Neuronal stem cell (in vitro differentiated cells): Measurements from ENCODE around the gene STH.
A peak's percentile ranks its signal among the peaks of the same experiment; 100 is the strongest.

Source experiments
- DNase-seq: peaks from one replicate; pipeline ENCODE4 v3.0.0-alpha.2; 2013; ENCODE audit warnings: low spot score
- H2AFZ ChIP-seq: one replicate; pipeline ENCODE4 v1.6.1; 2013; ENCODE audit warnings: mild to moderate bottlenecking, low read length, inconsistent platforms
- H2AK5ac ChIP-seq: 2 replicates; pipeline ENCODE4 v1.6.1; 2013; ENCODE audit warnings: low read depth, mild to moderate bottlenecking, inconsistent platforms, low read length, moderate library complexity, mixed read lengths
- H2BK120ac ChIP-seq: 2 replicates; pipeline ENCODE4 v1.6.1; 2013; ENCODE audit warnings: low read depth, mild to moderate bottlenecking, inconsistent platforms, low read length, moderate library complexity, mixed read lengths
- H2BK12ac ChIP-seq: one replicate; pipeline ENCODE4 v1.6.1; 2013; ENCODE audit warnings: low read length, inconsistent platforms
- H2BK15ac ChIP-seq: 2 replicates; pipeline ENCODE4 v1.6.1; 2013; ENCODE audit warnings: mild to moderate bottlenecking, low read length, inconsistent platforms, mixed read lengths
- H2BK5ac ChIP-seq: one replicate; pipeline ENCODE4 v1.6.1; 2013; ENCODE audit warnings: inconsistent platforms, mild to moderate bottlenecking, low read length, moderate library complexity
- H3K14ac ChIP-seq: one replicate; pipeline ENCODE4 v1.6.1; 2013; ENCODE audit warnings: low read length, inconsistent platforms
- H3K18ac ChIP-seq: 2 replicates; pipeline ENCODE4 v1.6.1; 2013; ENCODE audit warnings: low read length, inconsistent platforms
- H3K23ac ChIP-seq: 2 replicates; pipeline ENCODE4 v1.6.1; 2013; ENCODE audit warnings: low read depth, mild to moderate bottlenecking, mixed read lengths, low read length, inconsistent platforms; ENCODE audit not compliant: poor library complexity
- H3K27ac ChIP-seq: replicated peaks from 3 replicates; pipeline ENCODE4 v1.5.1; 2013; ENCODE audit warnings: low read length, inconsistent platforms
- H3K27me3 ChIP-seq, 3 experiments: 2 replicates each; pipeline ENCODE4 v1.6.1; 2013; ENCODE audit warnings: low read length in 3 of 3, mild to moderate bottlenecking in 2 of 3, inconsistent platforms in 1 of 3, low read depth in 1 of 3, mixed read lengths in 1 of 3, moderate library complexity in 1 of 3; ENCODE audit not compliant: control insufficient read depth in 3 of 3, insufficient read depth in 3 of 3
- H3K36me3 ChIP-seq, 2 donors: replicated peaks in 1 of 2; 2 replicates each; pipeline ENCODE4 v1.6.1; 2013; ENCODE audit warnings: low read length in 2 of 2; ENCODE audit not compliant: control insufficient read depth in 2 of 2, insufficient read depth in 2 of 2
- H3K4ac ChIP-seq: 2 replicates; pipeline ENCODE4 v1.6.1; 2013; ENCODE audit warnings: inconsistent platforms, mild to moderate bottlenecking, low read length, moderate library complexity
- H3K4me1 ChIP-seq, 2 donors: 1 replicate in 1 of 2; 2 replicates in 1 of 2; pipeline ENCODE4 v1.6.1; 2013; ENCODE audit warnings: low read length in 2 of 2, low read depth in 1 of 2; ENCODE audit not compliant: control insufficient read depth in 2 of 2, insufficient read depth in 1 of 2
- H3K4me2 ChIP-seq: one replicate; pipeline ENCODE4 v1.6.1; 2013; ENCODE audit warnings: mild to moderate bottlenecking, low read length, inconsistent platforms; ENCODE audit not compliant: insufficient read depth, poor library complexity, severe bottlenecking
- H3K4me3 ChIP-seq, 2 donors: 2 replicates each; pipeline ENCODE4 v1.5.1; 2013; ENCODE audit warnings: low read length in 2 of 2, mild to moderate bottlenecking in 2 of 2, inconsistent platforms in 1 of 2, moderate library complexity in 1 of 2
- H3K79me1 ChIP-seq: one replicate; pipeline ENCODE4 v1.6.1; 2013; ENCODE audit warnings: low read depth, mild to moderate bottlenecking, inconsistent platforms, low read length, moderate library complexity
- H3K9ac ChIP-seq: one replicate; pipeline ENCODE4 v1.6.1; 2013; ENCODE audit warnings: mild to moderate bottlenecking, low read depth, low read length, inconsistent platforms; ENCODE audit not compliant: poor library complexity
- H3K9me3 ChIP-seq, 2 donors: replicated peaks in 1 of 2; 2 replicates each; pipeline versions ENCODE3 to v1.6.1; 2013; ENCODE audit warnings: low read length in 2 of 2, mild to moderate bottlenecking in 2 of 2, inconsistent platforms in 1 of 2, low read depth in 1 of 2, mixed read lengths in 1 of 2, moderate library complexity in 1 of 2; ENCODE audit not compliant: control insufficient read depth in 2 of 2, insufficient read depth in 1 of 2
- H4K8ac ChIP-seq: one replicate; pipeline ENCODE4 v1.6.1; 2013; ENCODE audit warnings: low read depth, mild to moderate bottlenecking, inconsistent platforms, low read length, moderate library complexity
- H4K91ac ChIP-seq: one replicate; pipeline ENCODE4 v1.6.1; 2013; ENCODE audit warnings: low read length, low read depth, mild to moderate bottlenecking, inconsistent platforms; ENCODE audit not compliant: poor library complexity
- WGBS, 2 donors: extraction: QIAGEN DNeasy Blood & Tissue Kit; methylation state at CpG; one replicate each; pipeline ENCODE4 v1.1.7; 2013; ENCODE audit warnings: missing lambda C conversion rate in 2 of 2, mixed read lengths in 1 of 2; ENCODE audit not compliant: insufficient read length in 2 of 2, insufficient replicate concordance in 1 of 2; ENCODE audit errors: extremely low coverage in 2 of 2; 5-methylcytosine and 5-hydroxymethylcytosine counted together

The STH gene

GRCh38 chr17:46026166-46027047, 27.4 kb downstream of the STH start:
- no peak overlapping the region for H3K4me3 ChIP-seq
- peaks cover 0 to 20% of the 10 kb centered on the region in 2 donors for H3K4me1 ChIP-seq
- H2BK12ac ChIP-seq = no peak overlapping the region
- H3K27me3 ChIP-seq = no peaks in the 10 kb centered on the region
- no peak overlapping the region for H2BK15ac ChIP-seq
- no peak overlapping the region for H3K4me2 ChIP-seq
- no peak overlapping the region for H2BK120ac ChIP-seq
- no peak overlapping the region for H3K18ac ChIP-seq
- DNase-seq = no peak
- no peak overlapping the region for H3K4ac ChIP-seq
- H3K23ac ChIP-seq = no peak overlapping the region
- H3K9me3 ChIP-seq = peaks cover 0 to 2% of the 10 kb centered on the region in 2 donors
- no peak overlapping the region for H3K27ac ChIP-seq
- H4K91ac ChIP-seq = no peak overlapping the region
- no peak overlapping the region for H2AK5ac ChIP-seq
- no CpG with 5 or more reads among the region's 17 CpGs for WGBS, 2 donors
- H3K9ac ChIP-seq = no peak overlapping the region
- H4K8ac ChIP-seq = no peak overlapping the region
- H2AFZ ChIP-seq = no peak overlapping the region
- H3K14ac ChIP-seq = no peak overlapping the region
- no peaks in the 10 kb centered on the region for H3K79me1 ChIP-seq
- H2BK5ac ChIP-seq = no peak overlapping the region
- peaks cover 17 to 76% of the 10 kb centered on the region in 2 donors for H3K36me3 ChIP-seq

GRCh38 chr17:46027048-46027975, 28.3 kb downstream of the STH start:
- Histone ChIP-seq H3K36me3 (peaks cover 23 to 85% of the 10 kb centered on the region in 2 donors), H4K91ac (no peak overlapping the region)
- no CpG with 5 or more reads among the region's 12 CpGs for WGBS, 2 donors

DNA sequence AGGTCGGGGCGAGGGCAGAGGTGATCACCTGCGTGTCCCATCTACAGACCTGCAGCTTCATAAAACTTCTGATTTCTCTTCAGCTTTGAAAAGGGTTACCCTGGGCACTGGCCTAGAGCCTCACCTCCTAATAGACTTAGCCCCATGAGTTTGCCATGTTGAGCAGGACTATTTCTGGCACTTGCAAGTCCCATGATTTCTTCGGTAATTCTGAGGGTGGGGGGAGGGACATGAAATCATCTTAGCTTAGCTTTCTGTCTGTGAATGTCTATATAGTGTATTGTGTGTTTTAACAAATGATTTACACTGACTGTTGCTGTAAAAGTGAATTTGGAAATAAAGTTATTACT, 28.9 kb downstream of the STH start:
- H2BK120ac ChIP-seq = no peak overlapping the region
- H3K4ac ChIP-seq = no peak overlapping the region
- no peak overlapping the region for H3K14ac ChIP-seq
- WGBS, 2 donors = no CpG with 5 or more reads among the region's 4 CpGs
- H3K27me3 ChIP-seq = no peaks in the 10 kb centered on the region
- peaks cover 0 to 2% of the 10 kb centered on the region in 2 donors for H3K9me3 ChIP-seq
- H2BK15ac ChIP-seq = no peak overlapping the region
- H3K36me3 ChIP-seq = peaks cover 28 to 85% of the 10 kb centered on the region in 2 donors
- H2AK5ac ChIP-seq = no peak overlapping the region
- H2AFZ ChIP-seq = no peak overlapping the region
- H2BK5ac ChIP-seq = no peak overlapping the region
- H3K18ac ChIP-seq = no peak overlapping the region
- no peak overlapping the region for H3K4me2 ChIP-seq
- H3K9ac ChIP-seq = no peak overlapping the region
- no peak for DNase-seq
- H3K23ac ChIP-seq = no peak overlapping the region
- H3K4me3 ChIP-seq = no peak overlapping the region
- no peak overlapping the region for H3K27ac ChIP-seq
- H4K8ac ChIP-seq = no peak overlapping the region
- no peak overlapping the region for H2BK12ac ChIP-seq
- H4K91ac ChIP-seq = no peak overlapping the region
- H3K79me1 ChIP-seq = peaks cover 2% of the 10 kb centered on the region
- H3K4me1 ChIP-seq = peaks cover 0 to 20% of the 10 kb centered on the region in 2 donors

More at GRCh38 chr17:46027048-46027975, 28.3 kb downstream of the STH start:
- Histone ChIP-seq H2AK5ac (no peak overlapping the region), H3K4ac (no peak overlapping the region), H3K4me1 (peaks cover 0 to 20% of the 10 kb centered on the region in 2 donors), H3K14ac (no peak overlapping the region), H3K79me1 (no peaks in the 10 kb centered on the region), H2BK15ac (no peak overlapping the region), H3K4me2 (no peak overlapping the region), H4K8ac (no peak overlapping the region), H2BK12ac (no peak overlapping the region), H3K4me3 (no peak overlapping the region), H3K27me3 (no peaks in the 10 kb centered on the region), H3K27ac (no peak overlapping the region), H2BK5ac (no peak overlapping the region), H3K9me3 (peaks cover 0 to 2% of the 10 kb centered on the region in 2 donors), H2BK120ac (no peak overlapping the region), H3K9ac (no peak overlapping the region), H3K23ac (no peak overlapping the region), H2AFZ (no peak overlapping the region), H3K18ac (no peak overlapping the region)
- DNase-seq = no peak

DNA sequence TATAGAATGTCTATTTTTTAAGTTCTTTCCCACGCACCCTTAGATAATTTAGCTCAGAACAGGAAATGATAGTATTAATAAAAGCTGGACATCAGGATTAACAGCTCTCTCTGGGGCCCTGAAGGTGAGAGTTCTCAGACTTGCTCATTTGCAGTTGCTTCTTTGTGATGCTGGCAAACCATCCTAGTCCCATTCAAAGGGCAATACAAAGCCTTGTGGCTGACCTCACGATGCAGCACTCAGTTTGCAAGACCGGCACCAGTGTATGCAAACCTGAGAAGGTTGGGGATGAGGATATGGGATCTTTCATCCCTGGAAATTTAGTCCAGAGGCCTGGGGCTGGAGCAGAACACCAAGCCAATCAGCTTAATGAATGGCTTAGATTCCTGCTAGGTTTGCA, 29.3 kb downstream of the STH start:
- H3K14ac ChIP-seq = no peak overlapping the region
- H3K4me2 ChIP-seq = no peak overlapping the region
- H3K9ac ChIP-seq = no peak overlapping the region
- H2AK5ac ChIP-seq = no peak overlapping the region
- peaks cover 0 to 2% of the 10 kb centered on the region in 2 donors for H3K9me3 ChIP-seq
- no peak overlapping the region for H4K8ac ChIP-seq
- H3K18ac ChIP-seq = no peak overlapping the region
- no peak overlapping the region for H2BK12ac ChIP-seq
- H3K79me1 ChIP-seq = peaks cover 4% of the 10 kb centered on the region
- DNase-seq = peak; percentile 21
- H3K23ac ChIP-seq = no peak overlapping the region
- peaks cover 0 to 20% of the 10 kb centered on the region in 2 donors for H3K4me1 ChIP-seq
- H3K36me3 ChIP-seq = peaks cover 30 to 86% of the 10 kb centered on the region in 2 donors
- H2BK120ac ChIP-seq = no peak overlapping the region
- H3K27me3 ChIP-seq = no peaks in the 10 kb centered on the region
- no CpG with 5 or more reads among the region's 3 CpGs for WGBS, 2 donors
- H3K4ac ChIP-seq = no peak overlapping the region
- H2BK5ac ChIP-seq = no peak overlapping the region
- no peak overlapping the region for H4K91ac ChIP-seq
- no peak overlapping the region for H3K27ac ChIP-seq
- no peak overlapping the region for H2AFZ ChIP-seq
- H3K4me3 ChIP-seq = no peak overlapping the region
- H2BK15ac ChIP-seq = no peak overlapping the region
